Keratinocyte (primary cell): ENCODE data around the gene FGF22.

Source experiments
- EZH2 ChIP-seq: IDR thresholded peaks from one replicate; pipeline ENCODE4 v1.6.1; 2012; ENCODE audit warnings: inconsistent platforms, mild to moderate bottlenecking, low read length, moderate library complexity
- TF ChIP-seq, protein P1 (sequence below), 3 experiments: IDR thresholded peaks in 1 of 3; conservative IDR thresholded peaks in 1 of 3; optimal IDR thresholded peaks in 1 of 3; 2 replicates in 2 of 3; 3 replicates in 1 of 3; pipeline versions ENCODE3 to v1.5.1; 2011; ENCODE audit warnings: low read length in 3 of 3, mild to moderate bottlenecking in 3 of 3, moderate library complexity in 2 of 3, control low read depth in 1 of 3, inconsistent platforms in 1 of 3; ENCODE audit not compliant: insufficient read depth in 2 of 3; ENCODE audit errors: extremely low read depth in 1 of 3

DNA sequence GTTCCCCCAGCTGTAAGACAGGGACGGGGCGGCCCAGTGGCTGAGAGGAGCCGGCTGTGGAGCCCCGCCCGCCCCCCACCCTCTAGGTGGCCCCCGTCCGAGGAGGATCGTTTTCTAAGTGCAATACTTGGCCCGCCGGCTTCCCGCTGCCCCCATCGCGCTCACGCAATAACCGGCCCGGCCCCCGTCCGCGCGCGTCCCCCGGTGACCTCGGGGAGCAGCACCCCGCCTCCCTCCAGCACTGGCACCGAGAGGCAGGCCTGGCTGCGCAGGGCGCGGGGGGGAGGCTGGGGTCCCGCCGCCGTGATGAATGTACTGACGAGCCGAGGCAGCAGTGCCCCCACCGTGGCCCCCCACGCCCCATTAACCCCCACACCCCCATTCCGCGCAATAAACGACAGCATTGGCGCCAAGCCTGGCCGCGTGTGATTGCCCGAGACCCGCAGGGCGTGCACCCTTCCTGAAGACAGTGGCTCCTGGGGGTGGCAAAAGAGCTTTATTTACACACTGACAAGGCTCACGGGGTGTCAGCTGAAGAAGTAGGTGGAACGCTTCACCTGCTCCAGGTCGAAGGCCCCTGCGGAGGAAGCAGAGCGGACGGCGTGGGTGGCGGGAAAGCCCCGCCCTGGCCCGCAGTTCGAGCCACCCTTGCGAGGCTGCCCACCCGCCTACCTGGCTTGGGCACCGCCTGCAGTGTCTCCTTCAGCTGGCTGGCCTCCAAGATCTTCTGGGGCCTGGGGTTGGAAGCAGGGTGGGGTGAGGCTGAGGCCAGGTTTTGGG, 22.7 kb upstream of the FGF22 start:
- no peak for TF ChIP-seq EZH2
- TF ChIP-seq, protein P1, sequence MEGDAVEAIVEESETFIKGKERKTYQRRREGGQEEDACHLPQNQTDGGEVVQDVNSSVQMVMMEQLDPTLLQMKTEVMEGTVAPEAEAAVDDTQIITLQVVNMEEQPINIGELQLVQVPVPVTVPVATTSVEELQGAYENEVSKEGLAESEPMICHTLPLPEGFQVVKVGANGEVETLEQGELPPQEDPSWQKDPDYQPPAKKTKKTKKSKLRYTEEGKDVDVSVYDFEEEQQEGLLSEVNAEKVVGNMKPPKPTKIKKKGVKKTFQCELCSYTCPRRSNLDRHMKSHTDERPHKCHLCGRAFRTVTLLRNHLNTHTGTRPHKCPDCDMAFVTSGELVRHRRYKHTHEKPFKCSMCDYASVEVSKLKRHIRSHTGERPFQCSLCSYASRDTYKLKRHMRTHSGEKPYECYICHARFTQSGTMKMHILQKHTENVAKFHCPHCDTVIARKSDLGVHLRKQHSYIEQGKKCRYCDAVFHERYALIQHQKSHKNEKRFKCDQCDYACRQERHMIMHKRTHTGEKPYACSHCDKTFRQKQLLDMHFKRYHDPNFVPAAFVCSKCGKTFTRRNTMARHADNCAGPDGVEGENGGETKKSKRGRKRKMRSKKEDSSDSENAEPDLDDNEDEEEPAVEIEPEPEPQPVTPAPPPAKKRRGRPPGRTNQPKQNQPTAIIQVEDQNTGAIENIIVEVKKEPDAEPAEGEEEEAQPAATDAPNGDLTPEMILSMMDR (optimal IDR thresholded peaks at IDR 0.05 in 1 of 3, IDR thresholded peaks at IDR 0.05 in 1 of 3, conservative IDR thresholded peaks at IDR 0.05 in 1 of 3; ENCODE audit: extremely low read depth in 1 of 3, insufficient read depth in 2 of 3, low read length in 3 of 3): no peak
